ENCODE measurements around the gene PREB.

DNA sequence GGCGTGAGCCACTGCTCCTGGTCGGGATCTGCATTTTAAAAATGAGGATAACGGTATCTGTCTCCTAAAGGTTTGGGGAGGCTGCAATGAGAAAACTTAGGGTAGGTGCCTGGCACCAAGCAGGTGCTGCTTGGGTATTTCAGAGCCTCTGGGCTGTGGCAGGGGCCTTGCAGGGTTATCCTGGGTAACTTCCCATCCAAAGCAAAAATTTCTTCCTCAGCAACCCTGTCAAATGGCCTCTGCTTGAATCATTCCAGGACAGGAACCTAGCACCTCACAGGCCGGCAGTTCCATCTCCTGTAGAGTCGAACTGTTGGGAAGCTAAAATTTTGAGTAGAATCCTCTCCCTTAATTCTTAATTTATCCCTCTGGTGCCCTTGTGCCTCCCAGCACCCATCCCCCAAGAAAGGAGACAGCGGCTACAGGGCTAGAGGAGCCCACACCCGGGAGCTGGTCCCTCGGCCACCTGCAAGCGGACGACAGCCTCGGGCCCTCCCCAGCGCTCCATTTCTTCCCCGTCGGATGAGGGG, 16.4 kb downstream of the PREB start:
- TF ChIP-seq, protein P1, sequence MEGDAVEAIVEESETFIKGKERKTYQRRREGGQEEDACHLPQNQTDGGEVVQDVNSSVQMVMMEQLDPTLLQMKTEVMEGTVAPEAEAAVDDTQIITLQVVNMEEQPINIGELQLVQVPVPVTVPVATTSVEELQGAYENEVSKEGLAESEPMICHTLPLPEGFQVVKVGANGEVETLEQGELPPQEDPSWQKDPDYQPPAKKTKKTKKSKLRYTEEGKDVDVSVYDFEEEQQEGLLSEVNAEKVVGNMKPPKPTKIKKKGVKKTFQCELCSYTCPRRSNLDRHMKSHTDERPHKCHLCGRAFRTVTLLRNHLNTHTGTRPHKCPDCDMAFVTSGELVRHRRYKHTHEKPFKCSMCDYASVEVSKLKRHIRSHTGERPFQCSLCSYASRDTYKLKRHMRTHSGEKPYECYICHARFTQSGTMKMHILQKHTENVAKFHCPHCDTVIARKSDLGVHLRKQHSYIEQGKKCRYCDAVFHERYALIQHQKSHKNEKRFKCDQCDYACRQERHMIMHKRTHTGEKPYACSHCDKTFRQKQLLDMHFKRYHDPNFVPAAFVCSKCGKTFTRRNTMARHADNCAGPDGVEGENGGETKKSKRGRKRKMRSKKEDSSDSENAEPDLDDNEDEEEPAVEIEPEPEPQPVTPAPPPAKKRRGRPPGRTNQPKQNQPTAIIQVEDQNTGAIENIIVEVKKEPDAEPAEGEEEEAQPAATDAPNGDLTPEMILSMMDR (IDR thresholded peaks at IDR 0.05) = no peak
- TF ChIP-seq POLR2A (IDR thresholded peaks at IDR 0.05) = no peak
